ENCODE results near the gene KRT32.

GRCh38 chr17:41448506-41448905 lies 18.7 kb downstream of the KRT32 start:
- no peak for TF ChIP-seq CTCF (IDR thresholded peaks at IDR 0.05; ENCODE audit: insufficient read depth, low read depth, low read length)
- TF ChIP-seq EZH2 (IDR thresholded peaks at IDR 0.05; ENCODE audit: insufficient read depth, low read length) = no peak

Data from astrocyte (in vitro differentiated cells and primary cell).